Sigmoid colon (tissue), 4 donors: ENCODE results near the gene PFDN1.

Experiments
- CTCF ChIP-seq, 4 experiments: fragments of 450-650 bp in 3 of 4; fragments of 200-600 bp in 1 of 4; IDR thresholded peaks; one replicate each; pipeline ENCODE4 v1.5.1; 2016 to 2019; ENCODE audit warnings: antibody characterized with exemption in 4 of 4, mild to moderate bottlenecking in 3 of 4, moderate library complexity in 2 of 4
- EP300 ChIP-seq, 4 donors: sonication (generic); formaldehyde crosslinking; IDR thresholded peaks; one replicate each; pipeline ENCODE4 v1.6.1; 2017; ENCODE audit warnings: antibody characterized with exemption in 4 of 4
- POLR2A ChIP-seq, 2 donors: fragments of 450-650 bp; IDR thresholded peaks; one replicate each; pipeline ENCODE4 v1.6.1; 2016; ENCODE audit warnings: antibody characterized with exemption in 2 of 2, mild to moderate bottlenecking in 2 of 2, moderate library complexity in 2 of 2

- TF ChIP-seq CTCF (IDR thresholded peaks at IDR 0.05) = no peak
- no peak for TF ChIP-seq EP300 (IDR thresholded peaks at IDR 0.05)
- no peak for TF ChIP-seq POLR2A (IDR thresholded peaks at IDR 0.05)
Measured at GRCh38 chr5:140319833-140320232, 16.9 kb upstream of the PFDN1 start.
